OCI-LY7 (cell line): ENCODE measurements around the gene MAP1LC3B. TPM values are rescaled to one million over a fixed set of nuclear protein-coding genes. Genes with fewer than 3 reads are reported as not detected.

Experiments
- BruUV-seq: library from RNA; stranded (reverse); fragments of 400-500 nt; replicated peaks from 2 replicates; lab custom pipeline; 2021; lab: Mats Ljungman, UMichigan
- CTCF ChIA-PET: fragments of 300-600 bp; sonication (Branson Sonifier 250); formaldehyde crosslinking; loops from one replicate; lab custom pipeline; 2022; ENCODE audit warnings: antibody characterized with exemption; ENCODE audit not compliant: unreplicated experiment; lab: Charles Lee
- POLR2A ChIA-PET: fragments of 300-600 bp; sonication (Branson Sonifier 250); formaldehyde crosslinking; loops from one replicate; lab custom pipeline; 2022; ENCODE audit warnings: antibody characterized with exemption; lab: Charles Lee
- DNase-seq: peaks from one replicate; pipeline ENCODE4 v3.0.0-alpha.2; 2015; ENCODE audit warnings: low spot score
- H2AFZ ChIP-seq: fragments of 200-600 bp; sonication (generic), shearing (Covaris generic); 2 replicates; pipeline ENCODE4 v1.6.1; 2014; ENCODE audit warnings: mild to moderate bottlenecking, antibody characterized with exemption, low read length, moderate library complexity
- H3K27ac ChIP-seq: fragments of 200-600 bp; sonication (generic); 2 replicates; pipeline ENCODE4 v1.5.1; 2014; ENCODE audit warnings: mixed run types, low read depth, mild to moderate bottlenecking, moderate library complexity, low read length, inconsistent platforms; ENCODE audit not compliant: poor library complexity, severe bottlenecking
- H3K36me3 ChIP-seq: fragments of 200-600 bp; sonication (generic); 2 replicates; pipeline ENCODE4 v1.6.1; 2014; ENCODE audit warnings: mild to moderate bottlenecking, antibody characterized with exemption, low read length, moderate library complexity, mixed read lengths; ENCODE audit not compliant: insufficient read depth
- H3K4me1 ChIP-seq: fragments of 200-600 bp; sonication (generic); 2 replicates; pipeline ENCODE4 v1.5.1; 2014; ENCODE audit warnings: mild to moderate bottlenecking, low read length; ENCODE audit not compliant: insufficient read depth, poor library complexity, severe bottlenecking
- H3K4me2 ChIP-seq: fragments of 200-600 bp; sonication (generic); 2 replicates; pipeline ENCODE4 v1.6.1; 2014; ENCODE audit warnings: mild to moderate bottlenecking, low read length
- H3K4me3 ChIP-seq: fragments of 200-600 bp; sonication (generic); 2 replicates; pipeline ENCODE4 v1.5.1; 2014; ENCODE audit warnings: mild to moderate bottlenecking, low read depth, low read length; ENCODE audit not compliant: poor library complexity, severe bottlenecking
- H3K79me2 ChIP-seq: fragments of 200-600 bp; sonication (generic); 2 replicates; pipeline ENCODE4 v1.6.1; 2016; ENCODE audit warnings: low read depth, mild to moderate bottlenecking, low read length, moderate library complexity, mixed read lengths; ENCODE audit not compliant: insufficient read depth
- H3K9me2 ChIP-seq: fragments of 200-600 bp; sonication (generic); 2 replicates; pipeline ENCODE4 v1.6.1; 2016; ENCODE audit warnings: mild to moderate bottlenecking, low read length, mixed read lengths; ENCODE audit not compliant: insufficient read depth
- H3K9me3 ChIP-seq: fragments of 200-600 bp; sonication (generic); 2 replicates; pipeline ENCODE4 v1.6.1; 2014; ENCODE audit warnings: mild to moderate bottlenecking, mixed run types, low read length, mixed read lengths
- H4K20me1 ChIP-seq: fragments of 200-600 bp; sonication (generic); 2 replicates; pipeline ENCODE4 v1.6.1; 2014; ENCODE audit warnings: mild to moderate bottlenecking, antibody characterized with exemption, low read length, moderate library complexity, mixed read lengths; ENCODE audit not compliant: insufficient read depth
- CTCF ChIP-seq: fragments of 200-600 bp; sonication (generic); conservative IDR thresholded peaks from 2 replicates; pipeline ENCODE4 v1.5.1; 2014; ENCODE audit warnings: mild to moderate bottlenecking, antibody characterized with exemption, low read length, moderate library complexity, mixed read lengths
- EZH2phosphoT487 ChIP-seq: fragments of 200-600 bp; sonication (generic); IDR thresholded peaks from 2 replicates; pipeline ENCODE4 v1.6.1; 2018; ENCODE audit warnings: low read depth, borderline replicate concordance, mild to moderate bottlenecking, mixed run types, antibody characterized with exemption, low read length, moderate library complexity, mixed read lengths
- intact Hi-C: fragments of 100-400 bp; cut with micrococcal nuclease; formaldehyde crosslinking; loops from one replicate; pipeline ENCODE4 v1.10.0; 2022; ENCODE audit not compliant: unreplicated experiment
- total RNA-seq, 2 experiments: library from RNA; depleted of rRNA in 1 of 2; stranded (reverse); fragments of >200 nt in 1 of 2; shearing (Covaris generic) in 1 of 2; gene quantifications; 2 replicates each; pipeline ENCODE4 v1.2.3, GENCODE V29; 2014 to 2022

MAP1LC3B gene
- total RNA-seq, 2 experiments from 2014 or later, result 15.3 to 43.8 TPM

- H3K9me3 ChIP-seq, result no peaks in the 10 kb centered on the region
- no peaks in the 10 kb centered on the region for H4K20me1 ChIP-seq
- POLR2A ChIA-PET, result no interaction called here
These were observed 41.3 kb upstream of the MAP1LC3B start for GRCh38 chr16:87350681-87351319.

GRCh38 chr16:87351320-87351698, 40.8 kb upstream of the MAP1LC3B start:
- Histone ChIP-seq H3K27ac (no peak overlapping the region), H3K4me2 (no peak overlapping the region), H3K9me3 (no peaks in the 10 kb centered on the region), H4K20me1 (no peaks in the 10 kb centered on the region), H3K79me2 (no peaks in the 10 kb centered on the region), H3K36me3 (peaks cover 4% of the 10 kb centered on the region; the same call in 1 of the 2 replicates), H3K4me1 (no peaks in the 10 kb centered on the region), H3K9me2 (no peaks in the 10 kb centered on the region), H2AFZ (no peak overlapping the region), H3K4me3 (no peak overlapping the region)
- intact Hi-C loops, result no loop called here
- ChIA-PET CTCF (no interaction called here), POLR2A (no interaction called here)
- no peak for DNase-seq
- BruUV-seq, result no TSS peak
- no peak for TF ChIP-seq EZH2phosphoT487
- no peak for TF ChIP-seq CTCF

More at GRCh38 chr16:87350681-87351319, 41.3 kb upstream of the MAP1LC3B start:
- Histone ChIP-seq H3K27ac (no peak overlapping the region), H2AFZ (no peak overlapping the region), H3K4me3 (no peak overlapping the region), H3K36me3 (peaks cover 4% of the 10 kb centered on the region; the same call in 1 of the 2 replicates), H3K79me2 (no peaks in the 10 kb centered on the region), H3K4me2 (no peak overlapping the region), H3K4me1 (no peaks in the 10 kb centered on the region), H3K9me2 (no peaks in the 10 kb centered on the region)
- intact Hi-C loops, result no loop called here
- no peak for DNase-seq
- no TSS peak for BruUV-seq
- CTCF ChIA-PET, result no interaction called here
- no peak for TF ChIP-seq CTCF
- TF ChIP-seq EZH2phosphoT487, result no peak

- Histone ChIP-seq H3K4me3 (no peak overlapping the region), H3K9me3 (no peaks in the 10 kb centered on the region), H4K20me1 (no peaks in the 10 kb centered on the region), H3K4me1 (no peaks in the 10 kb centered on the region), H3K27ac (no peak overlapping the region), H3K36me3 (peaks cover under 1% of the 10 kb centered on the region; the same call in 1 of the 2 replicates), H2AFZ (no peak overlapping the region), H3K9me2 (no peaks in the 10 kb centered on the region), H3K79me2 (no peaks in the 10 kb centered on the region), H3K4me2 (no peak overlapping the region)
- intact Hi-C loops, result no loop called here
- POLR2A ChIA-PET, result no interaction called here
- no peak for DNase-seq
- CTCF ChIA-PET, result no interaction called here
- no TSS peak for BruUV-seq
- TF ChIP-seq CTCF (no peak), EZH2phosphoT487 (no peak)
These were observed 39.3 kb upstream of the MAP1LC3B start for GRCh38 chr16:87352818-87353217.
